ENCODE data around the gene ARHGEF17.

The ARHGEF17 gene

GRCh38 chr11:73317373-73317772 lies 9.3 kb downstream of the ARHGEF17 start:
- DNase-seq: peak; percentile 25

- DNase-seq: no peak
Observed at GRCh38 chr11:73317803-73318202, 9.7 kb downstream of the ARHGEF17 start.

- DNase-seq: no peak
Observed at GRCh38 chr11:73318501-73319011, 10.5 kb downstream of the ARHGEF17 start.

GRCh38 chr11:73320763-73321603 lies 12.9 kb downstream of the ARHGEF17 start:
- DNase-seq: no peak

- peak; percentile 20 for DNase-seq
Observed at GRCh38 chr11:73321604-73322381, 13.7 kb downstream of the ARHGEF17 start.

- DNase-seq: no peak
Observed at GRCh38 chr11:73322382-73323306, 14.6 kb downstream of the ARHGEF17 start.

GRCh38 chr11:73323464-73323863 lies 15.4 kb downstream of the ARHGEF17 start:
- no peak for DNase-seq

- no peak for DNase-seq
Observed at GRCh38 chr11:73324116-73324515, 16.0 kb downstream of the ARHGEF17 start.

- DNase-seq: no peak
Observed at GRCh38 chr11:73324665-73325035, 16.6 kb downstream of the ARHGEF17 start.

- DNase-seq: no peak
Observed at GRCh38 chr11:73325036-73325981, 17.2 kb downstream of the ARHGEF17 start.

- no peak for DNase-seq
Observed at GRCh38 chr11:73326929-73327811, 19.1 kb downstream of the ARHGEF17 start.

- no peak for DNase-seq
Observed at GRCh38 chr11:73327812-73328364, 19.8 kb downstream of the ARHGEF17 start.

- DNase-seq: no peak
Observed at GRCh38 chr11:73330569-73331093, 22.6 kb downstream of the ARHGEF17 start.

GRCh38 chr11:73331138-73331916 lies 23.3 kb downstream of the ARHGEF17 start:
- no peak for DNase-seq

GRCh38 chr11:73333173-73333572 lies 25.1 kb downstream of the ARHGEF17 start:
- DNase-seq: no peak

- no peak for DNase-seq
Observed at GRCh38 chr11:73333640-73334383, 25.7 kb downstream of the ARHGEF17 start.

- DNase-seq: no peak
Observed at GRCh38 chr11:73334384-73335203, 26.5 kb downstream of the ARHGEF17 start.
